Hypothalamus (tissue), 51 donors: ENCODE results near the gene CYP20A1.
"Not testable (repeated sequence)": the region's sequence is repeated elsewhere in the genome, so short reads cannot be mapped to it uniquely, and the experiment has no call there.

Experiments used
- DNase-seq, 51 donors: peaks; one replicate each; lab custom pipeline; 2025; lab: John Stamatoyannopoulos, UW

CYP20A1 gene

GRCh38 chr2:203238704-203239526, at the start of gene CYP20A1:
TSS of gene CYP20A1 (plus strand) at chr2:203239018. CDS start at chr2:203239063, 45 bp downstream.
- peak; percentile 57 to 99 (median 93) for DNase-seq

- not testable (repeated sequence) for DNase-seq
Observed at GRCh38 chr2:203190547-203190946, 48.3 kb upstream of the CYP20A1 start.

- DNase-seq: not testable (repeated sequence)
Observed at GRCh38 chr2:203191026-203191425, 47.8 kb upstream of the CYP20A1 start.

- no peak for DNase-seq
Observed at GRCh38 chr2:203191961-203192360, 46.9 kb upstream of the CYP20A1 start.

GRCh38 chr2:203195331-203196036, 43.3 kb upstream of the CYP20A1 start:
- no peak for DNase-seq

- no peak for DNase-seq
Observed at GRCh38 chr2:203200866-203201265, 38.0 kb upstream of the CYP20A1 start.

- DNase-seq: no peak
Observed at GRCh38 chr2:203201426-203201825, 37.4 kb upstream of the CYP20A1 start.

- no peak for DNase-seq
Observed at GRCh38 chr2:203209538-203209937, 29.3 kb upstream of the CYP20A1 start.

- DNase-seq: no peak
Observed at GRCh38 chr2:203225423-203226039, 13.3 kb upstream of the CYP20A1 start.

GRCh38 chr2:203229674-203230073, 9.1 kb upstream of the CYP20A1 start:
- DNase-seq: not testable (repeated sequence)

GRCh38 chr2:203237346-203238238, 1.2 kb upstream of the CYP20A1 start:
- DNase-seq: peak in 1 of 51 donors; percentile 16

GRCh38 chr2:203238292-203238703, 520 bp upstream of the CYP20A1 start:
- DNase-seq: peak in 3 of 51 donors; percentile 24 to 54 (median 35)

GRCh38 chr2:203240491-203240890, 1.7 kb downstream of the CYP20A1 start:
- no peak for DNase-seq

GRCh38 chr2:203242518-203242917, 3.7 kb downstream of the CYP20A1 start:
- no peak for DNase-seq

GRCh38 chr2:203246646-203247045, 7.8 kb downstream of the CYP20A1 start:
- DNase-seq: no peak

GRCh38 chr2:203252818-203253217, 14.0 kb downstream of the CYP20A1 start:
- DNase-seq: no peak

GRCh38 chr2:203253422-203254095, 14.7 kb downstream of the CYP20A1 start:
- not testable (repeated sequence) for DNase-seq

- DNase-seq: no peak
Observed at GRCh38 chr2:203261326-203262159, 22.7 kb downstream of the CYP20A1 start.

- DNase-seq: no peak
Observed at GRCh38 chr2:203279288-203279687, 40.5 kb downstream of the CYP20A1 start.
